Hematopoietic multipotent progenitor cell treated with erythropoietin and hydrocortisone succinate and interleukin-3 and kit ligand, for 4 days (in vitro differentiated cells): ENCODE measurements around the gene EFHC1.
"Not testable (repeated sequence)": the region's sequence is repeated elsewhere in the genome, so short reads cannot be mapped to it uniquely, and the experiment has no call there.

Experiments
- DNase-seq: peaks from one replicate; pipeline ENCODE4 v3.0.0-alpha.2; 2015

EFHC1 gene, protein sequence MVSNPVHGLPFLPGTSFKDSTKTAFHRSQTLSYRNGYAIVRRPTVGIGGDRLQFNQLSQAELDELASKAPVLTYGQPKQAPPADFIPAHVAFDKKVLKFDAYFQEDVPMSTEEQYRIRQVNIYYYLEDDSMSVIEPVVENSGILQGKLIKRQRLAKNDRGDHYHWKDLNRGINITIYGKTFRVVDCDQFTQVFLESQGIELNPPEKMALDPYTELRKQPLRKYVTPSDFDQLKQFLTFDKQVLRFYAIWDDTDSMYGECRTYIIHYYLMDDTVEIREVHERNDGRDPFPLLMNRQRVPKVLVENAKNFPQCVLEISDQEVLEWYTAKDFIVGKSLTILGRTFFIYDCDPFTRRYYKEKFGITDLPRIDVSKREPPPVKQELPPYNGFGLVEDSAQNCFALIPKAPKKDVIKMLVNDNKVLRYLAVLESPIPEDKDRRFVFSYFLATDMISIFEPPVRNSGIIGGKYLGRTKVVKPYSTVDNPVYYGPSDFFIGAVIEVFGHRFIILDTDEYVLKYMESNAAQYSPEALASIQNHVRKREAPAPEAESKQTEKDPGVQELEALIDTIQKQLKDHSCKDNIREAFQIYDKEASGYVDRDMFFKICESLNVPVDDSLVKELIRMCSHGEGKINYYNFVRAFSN

GRCh38 chr6:52419809-52420667 lies at the start of gene EFHC1:
EFHC1 (plus strand) TSS chr6:52420342; CDS start chr6:52420411, 69 bp downstream.
- DNase-seq: peak; percentile 99

- no peak for DNase-seq
These were observed 48.4 kb upstream of the EFHC1 start for GRCh38 chr6:52371656-52372191.

- DNase-seq: no peak
These were observed 46.9 kb upstream of the EFHC1 start for GRCh38 chr6:52373151-52373690.

GRCh38 chr6:52374247-52374646 lies 45.9 kb upstream of the EFHC1 start:
- DNase-seq: no peak

DNA sequence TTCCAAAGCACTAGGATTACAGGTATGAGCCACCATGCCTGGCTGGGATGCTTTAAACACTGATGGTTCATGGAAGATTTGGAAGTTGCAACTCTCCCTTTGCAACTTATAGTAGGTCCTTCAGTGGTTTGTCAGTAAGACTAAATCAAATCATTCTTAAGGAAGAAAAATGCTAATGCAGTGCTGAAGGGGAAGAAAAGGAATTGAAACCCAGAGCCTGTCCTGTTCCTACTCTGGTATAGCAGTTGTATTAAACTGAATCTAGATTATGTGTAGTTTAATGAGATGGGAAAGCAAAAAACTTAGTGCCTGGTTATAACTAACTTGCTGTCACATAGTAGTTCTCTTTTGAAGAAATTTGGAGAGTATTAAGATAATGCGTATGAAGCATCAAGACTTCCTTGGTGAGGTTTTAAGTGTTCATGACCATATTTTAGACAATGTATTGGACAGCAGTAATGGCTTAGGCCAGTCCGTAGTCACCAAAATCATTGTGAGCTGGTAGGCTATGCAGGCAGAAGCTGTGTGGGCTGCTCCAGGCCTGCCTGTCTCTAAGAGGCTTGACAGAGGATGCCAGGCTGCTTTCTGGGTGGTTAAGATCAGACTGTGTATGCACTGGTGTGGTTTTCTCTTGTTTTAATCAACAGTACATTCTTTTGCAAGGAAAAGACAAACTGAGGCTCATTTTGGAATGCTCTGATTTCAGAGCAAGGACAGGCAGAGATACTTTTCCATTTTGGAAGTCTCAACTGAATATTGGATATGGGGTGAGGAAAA lies 44.2 kb upstream of the EFHC1 start:
- DNase-seq: no peak

- no peak for DNase-seq
These were observed 43.4 kb upstream of the EFHC1 start for GRCh38 chr6:52376763-52377162.

DNA sequence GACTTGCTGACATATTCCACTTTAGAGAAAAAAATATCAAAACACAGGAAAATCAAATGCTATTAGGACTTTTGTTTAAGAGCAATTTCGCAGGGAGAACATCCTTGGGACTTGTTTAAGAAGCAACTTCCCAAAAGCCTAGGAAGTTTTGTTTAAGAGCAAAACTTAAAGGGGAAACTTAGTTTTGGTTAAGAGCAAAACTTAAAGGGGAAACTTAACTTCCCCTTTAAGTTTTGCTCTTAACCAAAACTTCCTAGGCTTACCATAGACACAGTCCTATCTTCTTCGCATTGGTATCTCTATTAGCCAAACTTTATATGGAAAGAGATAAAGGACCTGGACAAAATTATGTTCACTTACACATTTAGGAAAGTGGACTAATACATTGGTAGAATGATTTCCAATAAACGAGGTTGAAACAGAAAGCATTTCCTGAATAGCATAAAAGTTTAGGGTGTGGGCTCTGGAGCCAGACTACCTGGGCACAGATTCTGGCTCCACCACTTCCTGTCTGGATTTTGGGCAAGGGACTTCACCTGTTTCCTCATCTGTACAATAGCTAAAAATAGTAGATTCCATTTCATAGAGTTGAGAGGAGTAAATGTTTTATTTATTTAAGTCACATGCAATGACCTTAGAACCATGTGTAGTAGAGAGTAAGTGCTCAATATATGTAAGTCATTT lies 42.5 kb upstream of the EFHC1 start:
- peak; percentile 39 for DNase-seq

GRCh38 chr6:52381249-52381648 lies 38.9 kb upstream of the EFHC1 start:
- DNase-seq: no peak

GRCh38 chr6:52384145-52384766 lies 35.9 kb upstream of the EFHC1 start:
- no peak for DNase-seq

- no peak for DNase-seq
These were observed 35.1 kb upstream of the EFHC1 start for GRCh38 chr6:52385074-52385473.

- not testable (repeated sequence) for DNase-seq
These were observed 32.0 kb upstream of the EFHC1 start for GRCh38 chr6:52388119-52388518.

GRCh38 chr6:52388790-52389189 lies 31.4 kb upstream of the EFHC1 start:
- DNase-seq: no peak

DNA sequence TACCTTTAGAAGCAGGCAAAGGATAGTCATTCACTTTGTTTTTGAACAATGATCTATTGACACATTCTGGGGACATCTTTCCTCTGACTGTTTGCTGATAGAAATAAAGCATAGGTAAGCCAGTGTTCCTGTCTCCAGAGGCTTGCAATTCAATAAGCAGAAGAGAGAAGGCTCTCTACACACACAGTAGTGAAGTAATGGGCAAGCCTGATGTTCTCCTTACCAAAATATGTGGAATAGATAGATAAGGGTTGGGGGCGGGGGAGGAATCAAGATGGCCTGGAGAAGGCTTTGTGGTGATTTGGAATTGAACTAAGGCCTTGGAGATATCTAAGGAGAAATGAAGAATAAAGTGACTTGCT lies 30.9 kb upstream of the EFHC1 start:
- no peak for DNase-seq

GRCh38 chr6:52389626-52390360 lies 30.3 kb upstream of the EFHC1 start:
- DNase-seq: peak; percentile 76

GRCh38 chr6:52390361-52390727 lies 29.8 kb upstream of the EFHC1 start:
- peak; percentile 89 for DNase-seq

- DNase-seq: no peak
These were observed 28.5 kb upstream of the EFHC1 start for GRCh38 chr6:52391599-52391998.

DNA sequence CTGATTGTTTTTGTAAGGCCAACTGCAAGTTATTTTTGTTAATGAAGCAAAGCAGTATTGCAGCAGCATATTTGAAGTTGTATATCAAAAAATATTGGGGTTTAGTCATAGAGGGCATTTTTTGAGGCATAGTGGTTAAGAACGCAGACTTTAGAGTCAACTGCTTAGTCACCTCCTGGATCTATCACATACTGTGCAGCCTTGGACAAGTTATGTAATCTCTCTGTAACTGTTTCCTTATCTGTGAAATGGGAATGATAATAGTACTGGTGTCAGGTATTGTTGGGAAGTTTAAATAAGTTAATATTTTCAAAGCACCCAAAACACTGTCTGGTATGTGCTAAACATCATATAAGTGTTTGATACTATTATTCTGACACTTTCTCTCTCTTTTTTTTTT lies 27.2 kb upstream of the EFHC1 start:
- peak; percentile 56 for DNase-seq

GRCh38 chr6:52393780-52394179 lies 26.4 kb upstream of the EFHC1 start:
- no peak for DNase-seq

GRCh38 chr6:52394251-52394666 lies 25.9 kb upstream of the EFHC1 start:
- DNase-seq: no peak

- DNase-seq: no peak
These were observed 24.2 kb upstream of the EFHC1 start for GRCh38 chr6:52395969-52396368.
